Measurements from ENCODE around the gene TPRA1.
"Not testable (repeated sequence)": the region's sequence is repeated elsewhere in the genome, so short reads cannot be mapped to it uniquely, and the experiment has no call there.

Gene TPRA1

GRCh38 chr3:127536830-127537812, 53.4 kb downstream of the TPRA1 start:
- DNase-seq (ENCODE audit: low spot score) = no peak

GRCh38 chr3:127535901-127536829, 54.4 kb downstream of the TPRA1 start:
- no peak for DNase-seq (ENCODE audit: low spot score)

- DNase-seq (ENCODE audit: low spot score) = no peak
Measured at GRCh38 chr3:127535106-127535785, 55.3 kb downstream of the TPRA1 start.

- no peak for DNase-seq (ENCODE audit: low spot score)
Measured at GRCh38 chr3:127534564-127534963, 56.0 kb downstream of the TPRA1 start.

GRCh38 chr3:127534161-127534451, 56.4 kb downstream of the TPRA1 start:
- no peak for DNase-seq (ENCODE audit: low spot score)

- DNase-seq (ENCODE audit: low spot score) = no peak
Measured at GRCh38 chr3:127532561-127533203, 57.9 kb downstream of the TPRA1 start.

- DNase-seq (ENCODE audit: low spot score) = no peak
Measured at GRCh38 chr3:127531821-127532220, 58.7 kb downstream of the TPRA1 start.

- DNase-seq (ENCODE audit: low spot score) = not testable (repeated sequence)
Measured at GRCh38 chr3:127530863-127531262, 59.7 kb downstream of the TPRA1 start.

- no peak for DNase-seq (ENCODE audit: low spot score)
Measured at GRCh38 chr3:127529346-127530188, 61.0 kb downstream of the TPRA1 start.

- DNase-seq (ENCODE audit: low spot score) = no peak
Measured at GRCh38 chr3:127525373-127525772, 65.2 kb downstream of the TPRA1 start.

- no peak for DNase-seq (ENCODE audit: low spot score)
Measured at GRCh38 chr3:127524296-127524896, 66.1 kb downstream of the TPRA1 start.

Data from activated CD4-positive, alpha-beta T cell treated with anti-CD3 and anti-CD28 coated beads, Interleukin-2, Interleukin-4, amounts not matched to agents 100 ng/mL and 50 ng/mL, durations not matched to agents 16 hours and 8 hours (primary cell).